HAP-1 (cell line): ENCODE results near the gene TSC22D1.
"Not testable (repeated sequence)": the region's sequence is repeated elsewhere in the genome, so short reads cannot be mapped to it uniquely, and the experiment has no call there.

Source experiments
- DNase-seq, 2 experiments: peaks; one replicate each; pipeline ENCODE4 v3.0.0-alpha.2; 2016 to 2020; ENCODE audit warnings: low spot score in 2 of 2
- H3K27me3 ChIP-seq: fragments of 250-450 bp; sonication (Bioruptor Pico); 2 replicates; pipeline ENCODE4 v1.5.1; 2020; ENCODE audit warnings: low read depth, mild to moderate bottlenecking, moderate library complexity
- H3K36me3 ChIP-seq: fragments of 250-450 bp; sonication (Bioruptor Pico); replicated peaks from 2 replicates; pipeline ENCODE4 v1.5.1; 2020; ENCODE audit warnings: mild to moderate bottlenecking
- H3K4me1 ChIP-seq: fragments of 250-450 bp; sonication (Bioruptor Pico); 2 replicates; pipeline ENCODE4 v1.5.1; 2020; ENCODE audit warnings: mild to moderate bottlenecking
- H3K4me3 ChIP-seq: fragments of 250-450 bp; sonication (Bioruptor Pico); 2 replicates; pipeline ENCODE4 v1.5.1; 2020; ENCODE audit warnings: mild to moderate bottlenecking, moderate library complexity
- H3K9me3 ChIP-seq: fragments of 250-450 bp; sonication (Bioruptor Pico); 2 replicates; pipeline ENCODE4 v1.5.1; 2020; ENCODE audit warnings: mild to moderate bottlenecking, moderate library complexity
- in situ Hi-C: fragments of 300-500 bp; cut with MboI; formaldehyde crosslinking; loops from 3 replicates; pipeline ENCODE4 v1.14.3; 2020; ENCODE audit warnings: low sequenced_read_pairs, inconsistent platforms, mixed read lengths

TSC22D1 gene

DNA sequence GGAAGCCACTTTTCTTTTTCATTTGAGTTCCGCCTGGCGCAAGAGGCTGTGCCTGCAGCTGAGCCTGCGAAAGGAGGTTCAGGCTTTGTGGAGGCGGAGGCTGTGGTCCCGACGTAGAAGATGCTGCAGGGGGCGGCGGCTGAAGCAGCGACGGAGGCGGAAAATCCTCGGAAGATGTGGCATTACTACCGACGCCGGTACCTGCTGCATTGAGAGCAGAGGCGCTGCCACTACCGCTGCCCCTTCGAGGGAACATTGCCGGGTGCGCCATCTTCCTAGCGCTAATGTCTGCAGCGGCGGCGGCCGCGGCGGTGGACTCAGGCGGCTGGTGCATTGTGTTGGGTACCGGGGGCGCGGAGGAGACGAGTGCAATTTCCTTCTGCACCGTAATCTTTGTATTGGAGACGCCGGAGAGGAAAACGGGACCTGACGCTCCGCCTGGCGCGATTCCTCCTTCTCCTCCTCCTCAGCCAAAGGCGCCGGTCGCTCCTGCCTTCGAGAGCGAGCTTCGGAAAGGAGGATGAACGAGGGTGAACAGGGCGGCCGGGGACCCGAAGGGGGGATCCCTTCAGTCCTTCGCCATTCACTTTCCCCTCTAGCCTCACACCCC, at the start of gene TSC22D1:
TSS of gene TSC22D1 (minus strand) at position 590 of the 610 bp plus-strand sequence. CDS start at position 334, 256 bp downstream.
- H3K4me1 ChIP-seq, result peaks cover 50% of the 10 kb centered on the region
- H3K4me3 ChIP-seq, result peak within 1 kb of the TSS; percentile 82
- DNase-seq, result peak; percentile 47 to 58
- H3K27me3 ChIP-seq, result no peaks in the 10 kb centered on the region
- in situ Hi-C loops, result no loop called here
- H3K36me3 ChIP-seq, result peaks cover 16% of the 10 kb centered on the region
- H3K9me3 ChIP-seq, result no peaks in the 10 kb centered on the region

DNA sequence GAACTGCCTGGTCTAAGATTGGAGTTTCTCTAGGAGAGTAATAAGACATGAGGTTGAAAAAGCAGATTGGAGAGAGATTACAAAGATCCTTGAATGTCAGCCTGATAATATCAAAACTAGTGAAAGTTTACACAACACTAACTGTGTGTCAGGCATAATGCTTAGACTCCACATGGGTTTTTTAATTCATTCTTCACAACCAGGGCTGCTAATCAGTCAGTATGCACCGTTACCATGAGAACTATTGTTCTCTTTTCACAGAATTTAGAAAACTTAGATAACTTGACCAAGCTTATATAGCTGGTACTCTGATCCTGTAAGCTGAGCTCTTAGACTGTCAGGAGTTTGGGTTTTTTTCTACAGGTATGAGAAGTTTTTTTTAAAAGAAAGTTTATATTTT, 46.6 kb upstream of the TSC22D1 start:
- in situ Hi-C loops, result no loop called here

DNA sequence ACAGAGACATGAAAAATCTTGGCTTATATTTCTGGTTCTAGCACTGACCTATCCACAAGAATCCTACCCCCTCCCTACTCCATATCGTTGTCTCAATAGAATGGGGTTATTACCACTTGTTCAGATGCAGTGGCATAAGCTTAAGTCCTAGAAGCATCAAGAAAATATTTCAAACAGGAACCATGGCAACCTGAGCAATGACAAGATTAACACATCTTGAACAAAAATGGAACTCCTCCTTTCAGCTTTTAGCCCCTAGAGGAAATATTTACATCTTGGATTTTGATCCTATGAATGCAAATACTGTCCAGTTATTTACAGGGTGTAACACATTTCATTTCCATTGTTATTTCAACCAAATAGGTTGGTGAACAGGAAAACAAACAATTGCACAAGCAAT, 46.1 kb upstream of the TSC22D1 start:
- in situ Hi-C loops, result no loop called here
- H3K27me3 ChIP-seq, result no peaks in the 10 kb centered on the region
- no peaks in the 10 kb centered on the region for H3K9me3 ChIP-seq
- peak; percentile 23 to 80 for DNase-seq
- H3K4me3 ChIP-seq, result no peak overlapping the region
- no peaks in the 10 kb centered on the region for H3K36me3 ChIP-seq
- peaks cover 24% of the 10 kb centered on the region for H3K4me1 ChIP-seq

More for the DNA sequence above, 46.6 kb upstream of the TSC22D1 start:
- Histone ChIP-seq H3K4me1 (peaks cover 24% of the 10 kb centered on the region), H3K9me3 (no peaks in the 10 kb centered on the region), H3K27me3 (no peaks in the 10 kb centered on the region), H3K4me3 (no peak overlapping the region), H3K36me3 (no peaks in the 10 kb centered on the region)
- DNase-seq, result peak in 1 of 2 experiments; percentile 66

DNA sequence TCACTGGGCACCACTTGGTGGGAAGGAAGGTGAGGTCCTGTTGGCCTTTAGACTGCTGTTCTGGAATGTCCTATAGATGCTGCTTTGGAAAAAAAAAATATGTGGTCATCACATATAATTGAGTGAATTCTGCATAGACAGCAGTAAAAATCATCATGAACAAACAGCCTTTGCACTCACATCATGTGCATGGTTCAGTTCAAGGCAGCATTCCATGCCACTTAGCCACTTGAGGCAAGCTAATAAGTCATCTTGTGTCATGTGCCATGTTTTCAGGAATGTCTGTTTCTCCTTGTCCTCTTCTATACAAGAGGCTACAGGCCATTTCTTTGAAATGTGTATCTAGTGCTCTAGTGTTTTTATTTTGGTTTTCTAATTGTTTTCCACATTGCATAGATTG, 43.9 kb upstream of the TSC22D1 start:
- in situ Hi-C loops, result no loop called here

DNA sequence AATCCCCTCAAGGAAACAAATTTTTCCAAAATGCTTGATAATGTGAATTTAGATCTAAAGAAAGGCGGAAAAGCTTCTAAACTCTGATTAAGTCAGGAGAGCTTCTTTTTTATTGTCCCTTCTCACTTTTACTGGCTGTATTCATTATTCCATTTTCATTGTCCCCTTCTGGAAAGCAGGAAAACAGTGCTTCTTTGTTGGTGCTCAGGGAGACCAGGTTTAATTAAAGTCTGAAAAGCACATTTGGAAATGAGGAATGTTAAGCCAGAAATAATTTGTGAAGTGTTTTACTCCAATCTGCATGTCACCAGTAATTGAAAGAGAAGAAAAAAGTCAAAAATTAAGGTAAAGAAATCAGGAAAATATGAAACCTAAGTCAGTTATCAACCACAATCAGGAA, 43.5 kb upstream of the TSC22D1 start:
- peaks cover 24% of the 10 kb centered on the region for H3K4me1 ChIP-seq
- in situ Hi-C loops, result no loop called here
- no peaks in the 10 kb centered on the region for H3K36me3 ChIP-seq
- H3K27me3 ChIP-seq, result no peaks in the 10 kb centered on the region
- DNase-seq, result peak in 1 of 2 experiments; percentile 80
- no peak overlapping the region for H3K4me3 ChIP-seq
- H3K9me3 ChIP-seq, result no peaks in the 10 kb centered on the region

More for the DNA sequence above, 43.9 kb upstream of the TSC22D1 start:
- Histone ChIP-seq H3K4me3 (no peak overlapping the region), H3K36me3 (no peaks in the 10 kb centered on the region), H3K4me1 (peaks cover 24% of the 10 kb centered on the region), H3K9me3 (no peaks in the 10 kb centered on the region), H3K27me3 (no peaks in the 10 kb centered on the region)
- peak; percentile 5 to 13 for DNase-seq

DNA sequence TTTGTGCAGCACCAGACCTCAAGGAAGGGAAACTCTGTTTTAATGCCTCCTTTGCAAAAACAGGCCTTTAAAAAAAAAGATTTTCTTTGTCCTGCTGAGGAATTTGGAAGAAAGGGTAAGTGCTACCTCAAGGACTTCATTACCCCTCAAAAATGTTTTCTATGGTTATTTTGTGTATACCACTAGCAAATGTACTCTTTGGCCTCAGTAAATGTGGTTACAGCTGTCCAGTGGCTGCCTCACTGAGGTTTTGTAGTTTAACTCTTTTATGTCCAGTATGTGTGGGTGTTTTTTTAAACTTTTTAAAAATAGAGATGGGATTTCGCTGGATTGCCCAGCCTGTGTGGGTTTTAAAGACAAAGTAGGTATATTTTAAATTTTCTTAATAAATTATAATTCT, 42.2 kb upstream of the TSC22D1 start:
- Histone ChIP-seq H3K36me3 (no peaks in the 10 kb centered on the region), H3K27me3 (no peaks in the 10 kb centered on the region), H3K4me1 (peaks cover 24% of the 10 kb centered on the region), H3K9me3 (no peaks in the 10 kb centered on the region), H3K4me3 (no peak overlapping the region)
- DNase-seq, result no peak
- in situ Hi-C loops, result no loop called here

DNA sequence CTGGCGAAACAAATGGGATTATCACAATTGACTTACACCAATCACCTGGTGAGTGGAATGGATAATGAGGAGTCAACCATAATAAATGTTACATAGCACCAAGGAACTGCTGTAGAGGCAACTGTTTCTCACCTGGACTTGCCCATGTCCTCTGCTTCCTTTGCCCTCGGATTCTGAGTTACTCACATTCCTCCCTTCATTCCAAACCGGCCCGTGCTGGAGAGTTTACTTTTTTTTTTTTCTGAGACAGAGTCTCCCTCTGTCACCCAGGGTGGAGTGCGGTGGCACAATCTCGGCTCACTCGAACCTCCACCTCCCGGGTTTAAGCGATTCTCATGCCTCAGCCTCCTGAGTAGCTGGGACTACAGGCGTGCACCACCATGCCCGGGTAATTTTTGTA, 41.5 kb upstream of the TSC22D1 start:
- Histone ChIP-seq H3K36me3 (no peaks in the 10 kb centered on the region), H3K27me3 (no peaks in the 10 kb centered on the region), H3K4me1 (peaks cover 19% of the 10 kb centered on the region), H3K4me3 (no peak overlapping the region), H3K9me3 (no peaks in the 10 kb centered on the region)
- DNase-seq, result no peak
- in situ Hi-C loops, result no loop called here

DNA sequence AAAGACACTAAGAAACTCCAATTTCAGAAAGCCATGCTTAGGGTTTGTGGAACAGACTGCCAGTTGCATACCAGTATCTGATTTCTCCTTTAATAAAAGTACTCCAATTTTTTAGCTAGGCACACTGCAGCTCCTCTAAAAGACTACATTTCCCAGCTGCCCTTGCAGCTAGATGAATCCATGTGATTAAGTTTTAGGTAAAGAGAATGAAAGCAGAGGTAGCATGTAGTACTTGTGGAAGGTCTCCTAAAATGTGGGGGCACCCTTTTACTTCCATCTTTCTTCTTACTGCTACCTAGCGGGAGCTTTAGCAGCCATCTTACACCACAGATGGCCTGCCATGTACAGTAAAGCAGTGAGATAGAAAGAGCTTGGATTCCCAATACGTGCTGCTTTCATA, 33.0 kb upstream of the TSC22D1 start:
- DNase-seq, result no peak
- H3K27me3 ChIP-seq, result no peaks in the 10 kb centered on the region
- H3K4me1 ChIP-seq, result no peaks in the 10 kb centered on the region
- in situ Hi-C loops, result no loop called here
- no peak overlapping the region for H3K4me3 ChIP-seq
- H3K9me3 ChIP-seq, result no peaks in the 10 kb centered on the region
- H3K36me3 ChIP-seq, result no peaks in the 10 kb centered on the region

DNA sequence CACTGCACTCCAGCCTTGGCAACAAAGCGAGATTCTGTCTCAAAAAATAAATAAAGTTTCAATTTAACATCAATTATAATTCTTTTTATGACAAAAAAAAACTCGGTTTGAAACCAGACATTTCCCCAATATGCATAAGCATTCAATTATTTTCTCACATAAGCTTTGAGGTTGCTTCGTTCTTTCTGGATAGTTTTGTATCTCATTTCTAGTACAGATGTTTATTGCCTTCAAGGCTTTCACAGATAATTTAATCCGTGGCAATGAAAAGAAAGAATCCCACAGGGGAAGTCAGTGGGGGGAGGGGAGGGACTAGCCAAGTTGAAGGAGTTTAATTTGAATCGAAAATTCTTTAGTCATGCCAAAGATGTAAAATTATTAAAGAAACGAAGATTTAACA, 29.6 kb upstream of the TSC22D1 start:
- H3K4me3 ChIP-seq, result no peak overlapping the region
- H3K4me1 ChIP-seq, result no peaks in the 10 kb centered on the region
- peak; percentile 13 to 26 for DNase-seq
- in situ Hi-C loops, result no loop called here
- H3K9me3 ChIP-seq, result no peaks in the 10 kb centered on the region
- H3K36me3 ChIP-seq, result no peaks in the 10 kb centered on the region
- peaks cover 3% of the 10 kb centered on the region; the same call in 1 of the 2 replicates for H3K27me3 ChIP-seq

DNA sequence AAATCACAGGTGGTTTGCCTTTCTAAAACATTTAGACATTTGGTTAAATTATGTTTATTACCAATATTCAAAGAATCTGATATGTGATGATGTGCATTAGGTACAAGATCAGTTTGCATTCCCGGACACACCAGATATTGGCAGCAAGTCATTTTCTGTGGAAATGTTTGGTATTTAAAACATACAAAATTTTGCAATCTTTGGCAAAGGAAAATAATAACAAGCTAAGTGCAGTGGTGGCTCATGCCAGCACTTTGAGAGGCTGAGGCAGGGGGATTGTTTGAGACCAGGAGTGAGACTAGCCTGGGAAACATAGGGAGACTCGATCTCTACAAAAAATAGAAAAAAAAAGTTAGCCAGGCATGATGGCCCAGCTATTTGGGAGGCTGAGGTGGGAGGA, 29.1 kb upstream of the TSC22D1 start:
- in situ Hi-C loops, result no loop called here
- no peak overlapping the region for H3K4me3 ChIP-seq

DNA sequence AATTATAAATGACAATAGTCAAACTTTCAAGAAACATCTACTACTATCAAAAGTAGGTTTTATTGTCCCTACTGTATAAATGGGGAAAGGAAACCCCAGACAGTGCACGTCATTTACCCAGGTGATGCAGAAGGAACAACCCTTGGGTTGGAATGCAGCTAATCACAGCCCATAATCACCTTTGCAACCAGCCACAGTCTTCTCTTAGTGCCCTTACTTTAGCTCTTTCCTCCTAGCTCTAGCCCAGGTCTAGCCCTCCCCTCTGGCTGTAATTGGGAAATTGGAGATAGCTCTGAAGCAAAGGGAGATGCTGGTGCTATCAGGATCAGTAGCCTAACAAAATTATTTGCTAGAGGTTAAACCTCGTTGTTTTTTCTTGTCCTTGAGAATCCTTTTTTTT, 25.5 kb upstream of the TSC22D1 start:
- no peak for DNase-seq
- Histone ChIP-seq H3K27me3 (peaks cover 6% of the 10 kb centered on the region; the same call in 1 of the 2 replicates), H3K36me3 (no peaks in the 10 kb centered on the region), H3K4me1 (no peaks in the 10 kb centered on the region), H3K9me3 (no peaks in the 10 kb centered on the region), H3K4me3 (no peak overlapping the region)
- in situ Hi-C loops, result no loop called here

More for the DNA sequence above, 29.1 kb upstream of the TSC22D1 start:
- no peaks in the 10 kb centered on the region for H3K9me3 ChIP-seq
- DNase-seq, result no peak
- H3K36me3 ChIP-seq, result no peaks in the 10 kb centered on the region
- H3K4me1 ChIP-seq, result no peaks in the 10 kb centered on the region
- H3K27me3 ChIP-seq, result peaks cover 6% of the 10 kb centered on the region; the same call in 1 of the 2 replicates

DNA sequence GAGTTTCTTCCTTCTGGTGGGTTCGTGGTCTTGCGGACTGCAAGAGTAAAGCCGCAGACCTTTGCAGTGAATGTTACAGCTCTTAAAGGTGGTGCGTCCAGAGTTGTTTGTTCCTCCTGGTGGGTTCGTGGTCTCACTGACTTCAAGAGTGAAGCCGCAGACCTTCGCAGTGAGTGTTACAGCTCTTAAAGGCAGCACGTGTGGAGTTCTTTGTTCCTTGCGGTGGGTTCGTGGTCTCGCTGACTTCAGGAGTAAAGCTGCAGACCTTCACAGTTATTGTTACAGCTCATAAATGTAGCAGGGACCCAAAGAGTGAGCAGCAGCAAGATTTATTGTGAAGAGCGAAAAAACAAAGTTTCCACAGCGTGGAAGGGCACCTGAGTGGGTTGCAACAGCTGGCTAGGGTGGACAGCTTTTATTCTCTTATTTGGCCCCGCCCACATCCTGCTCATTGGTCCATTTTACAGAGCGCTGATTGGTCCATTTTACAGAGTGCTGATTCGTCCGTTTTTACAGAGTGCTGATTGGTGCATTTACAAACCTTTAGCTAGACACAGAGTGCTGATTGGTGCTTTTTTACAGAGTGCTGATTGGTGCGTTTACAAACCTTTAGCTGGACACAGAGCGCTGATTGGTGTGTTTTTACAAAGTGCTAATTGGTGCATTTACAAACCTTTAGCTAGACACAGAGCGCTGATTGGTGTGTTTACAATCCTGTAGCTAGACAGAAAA, 17.9 kb upstream of the TSC22D1 start:
- H3K4me1 ChIP-seq, H3K36me3 ChIP-seq, in situ Hi-C loops, H3K27me3 ChIP-seq, H3K9me3 ChIP-seq, DNase-seq, H3K4me3 ChIP-seq: not testable (repeated sequence)

DNA sequence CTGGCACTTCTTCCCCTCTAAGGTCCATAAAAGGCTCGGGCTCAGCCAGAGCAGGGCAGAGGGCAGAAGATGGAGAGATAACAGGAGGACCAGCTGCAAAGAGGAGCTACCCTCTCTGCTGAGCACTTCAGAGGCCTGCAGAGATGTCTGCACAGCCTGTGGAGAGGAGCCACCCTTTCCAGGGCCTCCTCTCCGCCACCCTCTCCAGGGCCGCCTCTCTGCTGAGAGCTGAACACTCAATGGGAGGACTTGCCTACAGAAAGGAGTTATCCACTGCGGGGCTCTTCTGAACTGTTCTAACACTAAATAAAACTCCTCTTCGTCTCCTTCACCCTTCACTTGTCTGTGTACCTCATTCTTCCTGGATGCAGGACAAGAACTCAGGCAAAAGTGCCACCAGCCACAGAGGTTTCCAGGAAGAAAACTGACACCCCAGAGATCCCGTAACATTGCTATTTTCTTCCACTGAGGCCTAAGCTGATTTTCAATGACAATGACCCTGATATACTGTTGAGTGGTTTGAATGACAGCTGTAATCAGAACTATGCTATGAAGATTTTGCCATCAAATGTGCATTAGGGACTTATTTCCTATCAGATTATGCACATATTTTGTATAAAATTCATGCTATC, 16.2 kb upstream of the TSC22D1 start:
- Histone ChIP-seq H3K4me1 (no peaks in the 10 kb centered on the region), H3K9me3 (no peaks in the 10 kb centered on the region), H3K27me3 (no peaks in the 10 kb centered on the region), H3K36me3 (no peaks in the 10 kb centered on the region), H3K4me3 (no peak overlapping the region)
- in situ Hi-C loops, result no loop called here
- no peak for DNase-seq

DNA sequence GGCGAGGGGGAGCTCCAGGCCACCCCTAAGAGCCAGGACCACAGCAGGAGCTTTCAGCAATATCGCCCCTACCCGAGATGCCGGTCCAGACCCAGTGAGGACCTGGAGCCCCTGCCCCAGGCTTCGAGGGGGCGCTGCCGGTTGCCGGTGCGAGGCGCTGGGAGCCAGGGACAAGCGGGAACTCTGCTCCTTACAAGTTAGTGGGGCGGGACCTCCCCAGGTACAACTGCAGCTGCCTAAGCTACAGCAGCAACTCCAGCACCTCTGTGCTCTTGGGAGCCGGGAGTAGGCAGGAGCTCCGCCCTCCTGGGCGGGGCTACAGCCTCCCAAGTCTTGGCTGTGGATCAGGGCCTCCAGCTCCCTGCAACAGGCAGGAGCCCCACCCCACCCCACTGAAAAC, 15.2 kb upstream of the TSC22D1 start:
- in situ Hi-C loops, result no loop called here
- H3K36me3 ChIP-seq, result no peaks in the 10 kb centered on the region
- DNase-seq, result peak in 1 of 2 experiments; percentile 30
- H3K4me1 ChIP-seq, result no peaks in the 10 kb centered on the region
- H3K4me3 ChIP-seq, result no peak overlapping the region
- no peaks in the 10 kb centered on the region for H3K9me3 ChIP-seq
- no peaks in the 10 kb centered on the region for H3K27me3 ChIP-seq
